Osteoblast (primary cell): ENCODE results near the gene AMOTL2. TPM values are rescaled to one million over a fixed set of nuclear protein-coding genes. Genes with fewer than 3 reads are reported as not detected.

Experiments used
- DNase-seq: peaks from one replicate; pipeline ENCODE4 v3.0.0; 2011; ENCODE audit warnings: low spot score, mixed read lengths; ENCODE audit not compliant: insufficient read length; ENCODE audit errors: missing footprints
- H2AFZ ChIP-seq: 2 replicates; pipeline ENCODE4 v1.6.0; 2011; ENCODE audit warnings: mild to moderate bottlenecking, low read length
- H3K27ac ChIP-seq: 2 replicates; pipeline ENCODE4 v1.5.1; 2011; ENCODE audit warnings: mild to moderate bottlenecking, low read depth, low read length, moderate library complexity
- H3K27me3 ChIP-seq: 2 replicates; pipeline ENCODE4 v1.6.0; 2012; ENCODE audit warnings: mild to moderate bottlenecking, control low read depth, inconsistent platforms, low read length, moderate library complexity; ENCODE audit not compliant: insufficient read depth
- H3K36me3 ChIP-seq: 2 replicates; pipeline ENCODE4 v1.5.1; 2011; ENCODE audit warnings: mild to moderate bottlenecking, low read length, control low read depth, moderate library complexity; ENCODE audit not compliant: insufficient read depth
- H3K4me1 ChIP-seq: 2 replicates; pipeline ENCODE4 v1.5.1; 2011; ENCODE audit warnings: mild to moderate bottlenecking, low read length, control low read depth, moderate library complexity; ENCODE audit not compliant: insufficient read depth
- H3K4me2 ChIP-seq: 2 replicates; pipeline ENCODE4 v1.6.0; 2011; ENCODE audit warnings: mild to moderate bottlenecking, low read length; ENCODE audit not compliant: insufficient read depth
- H3K4me3 ChIP-seq: fragments of 200-600 bp; sonication (generic); 3 replicates; pipeline ENCODE4 v1.5.1; 2012; ENCODE audit warnings: mild to moderate bottlenecking, low read length, inconsistent platforms; ENCODE audit not compliant: insufficient read depth
- H3K79me2 ChIP-seq: 2 replicates; pipeline ENCODE4 v1.6.0; 2012; ENCODE audit warnings: mild to moderate bottlenecking, low read length, control low read depth, inconsistent platforms; ENCODE audit not compliant: insufficient read depth
- H3K9me3 ChIP-seq: 2 replicates; pipeline ENCODE4 v1.5.1; 2011; ENCODE audit warnings: low read depth, low read length, control low read depth
- H4K20me1 ChIP-seq: 2 replicates; pipeline ENCODE4 v1.6.0; 2012; ENCODE audit warnings: mild to moderate bottlenecking, low read length, control low read depth; ENCODE audit not compliant: insufficient read depth
- total RNA-seq: library from RNA; depleted of rRNA; stranded (reverse); fragments of >200 nt; gene quantifications from 2 replicates; pipeline ENCODE4 v1.2.3, GENCODE V29; 2012
- TF ChIP-seq, protein P1 (sequence below): IDR thresholded peaks from 2 replicates; pipeline ENCODE4 v1.5.1; 2011; ENCODE audit warnings: mild to moderate bottlenecking, low read depth, low read length, moderate library complexity; ENCODE audit errors: extremely low read depth

Gene AMOTL2
- total RNA-seq, 1 donor = 300 TPM

DNA sequence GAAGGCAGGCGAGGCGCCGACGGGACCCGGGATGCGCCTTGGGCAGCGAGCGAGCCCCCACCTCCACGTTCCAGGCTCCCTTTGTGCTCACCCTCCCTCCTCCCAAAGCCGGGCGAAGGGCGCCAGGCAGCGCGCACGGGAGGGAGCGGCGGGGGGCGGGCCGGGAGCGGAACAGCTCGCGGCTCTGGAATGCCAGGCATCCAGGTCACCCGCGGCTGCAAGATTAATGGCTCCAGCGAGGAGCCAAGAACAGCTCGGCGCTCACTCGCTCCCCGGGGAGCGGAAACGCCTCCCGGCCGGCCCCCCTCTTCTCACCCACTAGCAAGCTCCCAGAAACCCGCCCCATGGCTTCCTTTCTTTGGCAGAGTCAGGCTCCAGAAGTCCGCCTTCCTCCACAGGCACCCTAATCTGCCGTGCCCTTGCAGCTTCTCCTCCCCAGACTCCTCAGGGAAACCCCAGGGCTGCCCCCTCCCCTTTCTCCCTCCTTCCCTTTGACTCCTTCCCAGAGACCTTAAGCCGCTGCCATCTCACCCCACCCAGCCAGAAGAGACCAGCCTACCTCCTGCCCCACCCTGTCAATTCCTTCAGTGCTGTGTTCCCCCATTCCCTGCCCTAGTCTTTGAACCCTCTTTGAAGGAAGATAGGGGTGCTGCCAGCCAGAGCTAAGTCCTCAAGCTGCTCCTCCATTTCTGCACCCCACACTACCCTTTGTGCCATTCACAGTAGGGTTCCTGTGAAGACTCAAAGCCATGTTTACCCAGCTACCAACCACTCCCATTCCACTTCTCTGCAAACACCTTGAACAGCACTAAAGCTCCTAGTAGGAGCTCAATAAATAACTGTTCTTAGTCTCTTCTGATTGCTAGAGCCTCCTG, 9.9 kb downstream of the AMOTL2 start:
- H4K20me1 ChIP-seq = peaks cover 65% of the 10 kb centered on the region
- no peaks in the 10 kb centered on the region for H3K9me3 ChIP-seq
- H3K27ac ChIP-seq = peak overlapping the region; percentile 84
- peak overlapping the region; percentile 26 for H3K4me3 ChIP-seq
- H3K4me2 ChIP-seq = peak overlapping the region; percentile 28
- H3K4me1 ChIP-seq = peaks cover 97% of the 10 kb centered on the region
- H3K36me3 ChIP-seq = peaks cover 96% of the 10 kb centered on the region
- H2AFZ ChIP-seq = no peak overlapping the region
- no peaks in the 10 kb centered on the region for H3K27me3 ChIP-seq
- DNase-seq = peak; percentile 99
- TF ChIP-seq, protein P1, sequence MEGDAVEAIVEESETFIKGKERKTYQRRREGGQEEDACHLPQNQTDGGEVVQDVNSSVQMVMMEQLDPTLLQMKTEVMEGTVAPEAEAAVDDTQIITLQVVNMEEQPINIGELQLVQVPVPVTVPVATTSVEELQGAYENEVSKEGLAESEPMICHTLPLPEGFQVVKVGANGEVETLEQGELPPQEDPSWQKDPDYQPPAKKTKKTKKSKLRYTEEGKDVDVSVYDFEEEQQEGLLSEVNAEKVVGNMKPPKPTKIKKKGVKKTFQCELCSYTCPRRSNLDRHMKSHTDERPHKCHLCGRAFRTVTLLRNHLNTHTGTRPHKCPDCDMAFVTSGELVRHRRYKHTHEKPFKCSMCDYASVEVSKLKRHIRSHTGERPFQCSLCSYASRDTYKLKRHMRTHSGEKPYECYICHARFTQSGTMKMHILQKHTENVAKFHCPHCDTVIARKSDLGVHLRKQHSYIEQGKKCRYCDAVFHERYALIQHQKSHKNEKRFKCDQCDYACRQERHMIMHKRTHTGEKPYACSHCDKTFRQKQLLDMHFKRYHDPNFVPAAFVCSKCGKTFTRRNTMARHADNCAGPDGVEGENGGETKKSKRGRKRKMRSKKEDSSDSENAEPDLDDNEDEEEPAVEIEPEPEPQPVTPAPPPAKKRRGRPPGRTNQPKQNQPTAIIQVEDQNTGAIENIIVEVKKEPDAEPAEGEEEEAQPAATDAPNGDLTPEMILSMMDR = no peak
- peaks cover 76% of the 10 kb centered on the region for H3K79me2 ChIP-seq

DNA sequence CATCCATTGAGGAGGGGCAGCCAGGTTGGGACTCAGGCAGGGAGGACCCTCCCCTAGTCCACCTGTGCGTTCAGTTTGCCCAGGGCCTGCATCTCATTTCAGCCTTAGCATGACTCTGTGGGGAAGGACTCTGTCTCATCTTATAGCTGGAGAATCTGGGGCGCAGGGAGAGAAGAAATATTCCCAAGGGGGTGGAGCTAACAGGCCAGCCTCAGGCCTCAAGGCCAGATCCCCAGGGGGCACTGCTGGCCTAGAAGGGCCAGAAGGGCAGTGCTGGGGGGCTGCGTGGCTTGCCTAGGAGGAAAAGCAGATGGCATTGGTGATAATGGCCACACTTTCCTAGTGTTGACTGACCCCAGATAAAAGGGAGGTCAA, 10.9 kb downstream of the AMOTL2 start:
- Histone ChIP-seq H3K27ac (peak overlapping the region; percentile 84), H3K79me2 (peaks cover 66% of the 10 kb centered on the region), H3K4me1 (peaks cover 97% of the 10 kb centered on the region), H2AFZ (no peak overlapping the region), H3K4me3 (no peak overlapping the region), H3K27me3 (no peaks in the 10 kb centered on the region), H3K36me3 (peaks cover 96% of the 10 kb centered on the region), H3K4me2 (peak overlapping the region; percentile 23), H3K9me3 (no peaks in the 10 kb centered on the region), H4K20me1 (peaks cover 59% of the 10 kb centered on the region)
- peak; percentile 83 for DNase-seq
- TF ChIP-seq, protein P1 = no peak

DNA sequence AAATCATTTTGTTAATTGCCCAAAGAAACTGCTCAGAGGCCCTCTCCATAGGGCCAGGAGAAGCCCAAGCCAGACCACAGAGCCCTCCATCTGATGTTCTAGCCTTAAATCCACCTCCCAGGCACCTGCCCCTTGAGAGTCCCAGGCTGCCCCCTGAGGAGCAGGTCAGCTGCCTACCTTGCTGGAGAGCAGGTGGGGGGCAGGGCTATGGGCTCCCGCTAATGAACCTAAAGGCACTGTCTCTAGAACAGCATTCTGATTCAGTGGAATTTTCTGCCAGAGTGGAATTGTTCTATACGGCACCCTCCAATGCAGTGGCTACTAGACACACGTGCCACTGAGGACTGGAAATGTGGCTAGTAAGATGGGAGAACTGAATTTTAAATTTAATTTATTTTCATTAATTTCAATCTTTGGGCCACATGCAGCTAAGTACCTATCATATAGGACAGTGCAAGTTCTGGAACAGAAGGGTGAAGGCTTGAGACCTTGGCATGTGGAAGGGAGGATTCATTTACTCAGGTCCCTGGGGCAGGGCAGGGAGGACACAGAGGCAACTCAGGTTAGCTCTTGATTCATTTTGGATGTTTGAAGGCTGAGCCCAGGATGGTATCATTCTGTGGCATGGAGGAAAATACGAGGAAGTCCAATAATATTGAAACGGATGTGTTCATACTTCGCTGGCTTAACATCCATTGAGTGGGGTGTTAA, 11.4 kb downstream of the AMOTL2 start:
- peak; percentile 80 for DNase-seq
- peaks cover 61% of the 10 kb centered on the region for H3K79me2 ChIP-seq
- no peak overlapping the region for H3K4me3 ChIP-seq
- H2AFZ ChIP-seq = no peak overlapping the region
- H3K4me1 ChIP-seq = peaks cover 97% of the 10 kb centered on the region
- H3K9me3 ChIP-seq = no peaks in the 10 kb centered on the region
- H3K36me3 ChIP-seq = peaks cover 96% of the 10 kb centered on the region
- TF ChIP-seq, protein P1 = no peak
- H3K4me2 ChIP-seq = peak overlapping the region; percentile 23
- H4K20me1 ChIP-seq = peaks cover 53% of the 10 kb centered on the region
- no peaks in the 10 kb centered on the region for H3K27me3 ChIP-seq
- H3K27ac ChIP-seq = peak overlapping the region; percentile 84

DNA sequence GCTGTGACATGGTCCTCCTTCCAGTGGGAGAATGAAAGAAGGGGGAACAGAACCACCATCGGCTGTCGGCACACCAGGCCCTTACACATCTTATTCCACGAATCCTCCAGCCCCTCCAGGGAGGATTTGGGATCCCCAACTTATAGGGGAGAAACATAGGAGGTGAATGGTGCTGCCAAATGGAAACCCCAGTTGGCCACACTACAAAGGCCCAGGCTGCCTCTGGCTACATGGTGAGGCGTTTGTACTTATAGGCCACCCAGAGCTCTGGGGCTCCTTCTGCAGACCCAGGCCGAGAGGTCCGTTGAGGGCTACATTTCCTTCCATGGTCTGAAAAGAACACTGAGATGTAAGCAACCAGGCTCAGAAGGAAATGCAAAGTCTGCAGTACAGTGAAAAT, 12.0 kb downstream of the AMOTL2 start:
- Histone ChIP-seq H3K4me2 (no peak overlapping the region), H3K79me2 (peaks cover 59% of the 10 kb centered on the region), H2AFZ (no peak overlapping the region), H3K36me3 (peaks cover 96% of the 10 kb centered on the region), H3K27me3 (no peaks in the 10 kb centered on the region), H3K9me3 (no peaks in the 10 kb centered on the region), H4K20me1 (peaks cover 49% of the 10 kb centered on the region), H3K4me1 (peaks cover 97% of the 10 kb centered on the region), H3K4me3 (no peak overlapping the region), H3K27ac (peak overlapping the region; percentile 84)
- peak; percentile 41 for DNase-seq
- TF ChIP-seq, protein P1 = no peak
